DOHH2 (cell line): ENCODE measurements around the gene AGBL5.

ENCODE experiments used
- H3F3A ChIP-seq: fragments of 200-600 bp; sonication (generic), shearing (Covaris generic); 2 replicates; pipeline ENCODE4 v1.6.0; 2016; ENCODE audit warnings: antibody characterized with exemption, mild to moderate bottlenecking; ENCODE audit not compliant: control insufficient read depth, insufficient read depth
- H3K27ac ChIP-seq: fragments of 200-600 bp; sonication (generic); 2 replicates; pipeline ENCODE4 v1.5.1; 2014; ENCODE audit warnings: low read depth, mild to moderate bottlenecking, low read length, moderate library complexity
- H3K27me3 ChIP-seq: fragments of 200-600 bp; sonication (generic); 2 replicates; pipeline ENCODE4 v1.6.1; 2014; ENCODE audit warnings: mild to moderate bottlenecking, low read length, mixed read lengths; ENCODE audit not compliant: control insufficient read depth
- H3K36me3 ChIP-seq: fragments of 200-600 bp; sonication (generic); 2 replicates; pipeline ENCODE4 v1.6.1; 2014; ENCODE audit warnings: mild to moderate bottlenecking, low read length, moderate library complexity, mixed read lengths; ENCODE audit not compliant: control insufficient read depth
- H3K4me1 ChIP-seq: fragments of 200-600 bp; sonication (generic); 2 replicates; pipeline ENCODE4 v1.6.1; 2014; ENCODE audit warnings: mild to moderate bottlenecking, low read length, mixed read lengths; ENCODE audit not compliant: control insufficient read depth
- H3K4me2 ChIP-seq: fragments of 200-600 bp; sonication (generic); 2 replicates; pipeline ENCODE4 v1.6.0; 2014; ENCODE audit warnings: mild to moderate bottlenecking, low read length, moderate library complexity
- H3K4me3 ChIP-seq: fragments of 200-600 bp; sonication (generic); 2 replicates; pipeline ENCODE4 v1.5.1; 2014; ENCODE audit warnings: mild to moderate bottlenecking, low read length, mixed read lengths
- H3K79me2 ChIP-seq: fragments of 200-600 bp; sonication (generic); 2 replicates; pipeline ENCODE4 v1.6.1; 2014; ENCODE audit warnings: mild to moderate bottlenecking, low read length, mixed read lengths; ENCODE audit not compliant: control insufficient read depth
- H3K9me2 ChIP-seq: fragments of 200-600 bp; sonication (generic); replicated peaks from 2 replicates; pipeline ENCODE4 v1.6.1; 2014; ENCODE audit warnings: mild to moderate bottlenecking, low read length, mixed read lengths; ENCODE audit not compliant: control insufficient read depth
- H3K9me3 ChIP-seq: fragments of 200-600 bp; sonication (generic); 2 replicates; pipeline ENCODE4 v1.6.1; 2014; ENCODE audit warnings: antibody characterized with exemption, low read length, mixed read lengths; ENCODE audit not compliant: control insufficient read depth, insufficient read depth
- H4K20me1 ChIP-seq: fragments of 200-600 bp; sonication (generic); 2 replicates; pipeline ENCODE4 v1.6.0; 2014; ENCODE audit warnings: low read depth, mild to moderate bottlenecking, antibody characterized with exemption, low read length, moderate library complexity; ENCODE audit not compliant: control insufficient read depth, insufficient read depth
- EZH2phosphoT487 ChIP-seq: fragments of 200-600 bp; sonication (generic); IDR thresholded peaks from 2 replicates; pipeline ENCODE4 v1.6.1; 2017; ENCODE audit warnings: borderline replicate concordance, mild to moderate bottlenecking, antibody characterized with exemption, low read length, moderate library complexity, mixed read lengths
- TF ChIP-seq, protein P1 (sequence below): fragments of 200-600 bp; sonication (generic); IDR thresholded peaks from one replicate; pipeline ENCODE4 v1.5.1; 2014; ENCODE audit warnings: antibody characterized with exemption, mild to moderate bottlenecking, low read depth, low read length; ENCODE audit not compliant: poor library complexity, severe bottlenecking

The AGBL5 gene

DNA sequence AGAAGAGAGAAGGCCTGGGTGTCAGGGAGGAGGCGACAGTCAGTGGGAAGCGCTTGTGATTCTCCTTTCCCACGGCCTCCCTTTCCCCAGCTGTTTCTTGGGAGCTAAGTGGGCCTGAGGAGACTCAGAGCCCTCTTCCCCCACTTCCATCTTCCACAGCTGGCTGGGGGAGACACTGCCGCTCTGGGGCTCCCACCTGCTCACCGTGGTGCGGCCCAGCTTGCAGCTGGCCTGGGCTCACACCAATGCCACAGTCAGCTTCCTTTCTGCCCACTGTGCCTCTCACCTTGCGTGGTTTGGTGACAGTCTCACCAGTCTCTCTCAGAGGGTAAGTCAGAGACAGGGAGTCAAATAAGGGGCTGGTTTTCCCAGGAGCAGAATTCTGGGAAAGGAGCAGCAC lies 11.6 kb upstream of the AGBL5 start:
- Histone ChIP-seq H3K4me2 (no peak overlapping the region), H3K4me1 (peaks cover 24% of the 10 kb centered on the region), H3F3A (peaks cover 6% of the 10 kb centered on the region; the same call in 1 of the 2 replicates), H3K9me2 (no peaks in the 10 kb centered on the region), H3K36me3 (peaks cover 77% of the 10 kb centered on the region), H3K9me3 (no peaks in the 10 kb centered on the region), H4K20me1 (no peaks in the 10 kb centered on the region), H3K27ac (no peak overlapping the region), H3K79me2 (peaks cover 6% of the 10 kb centered on the region), H3K27me3 (no peaks in the 10 kb centered on the region), H3K4me3 (no peak overlapping the region)
- TF ChIP-seq, protein P1, sequence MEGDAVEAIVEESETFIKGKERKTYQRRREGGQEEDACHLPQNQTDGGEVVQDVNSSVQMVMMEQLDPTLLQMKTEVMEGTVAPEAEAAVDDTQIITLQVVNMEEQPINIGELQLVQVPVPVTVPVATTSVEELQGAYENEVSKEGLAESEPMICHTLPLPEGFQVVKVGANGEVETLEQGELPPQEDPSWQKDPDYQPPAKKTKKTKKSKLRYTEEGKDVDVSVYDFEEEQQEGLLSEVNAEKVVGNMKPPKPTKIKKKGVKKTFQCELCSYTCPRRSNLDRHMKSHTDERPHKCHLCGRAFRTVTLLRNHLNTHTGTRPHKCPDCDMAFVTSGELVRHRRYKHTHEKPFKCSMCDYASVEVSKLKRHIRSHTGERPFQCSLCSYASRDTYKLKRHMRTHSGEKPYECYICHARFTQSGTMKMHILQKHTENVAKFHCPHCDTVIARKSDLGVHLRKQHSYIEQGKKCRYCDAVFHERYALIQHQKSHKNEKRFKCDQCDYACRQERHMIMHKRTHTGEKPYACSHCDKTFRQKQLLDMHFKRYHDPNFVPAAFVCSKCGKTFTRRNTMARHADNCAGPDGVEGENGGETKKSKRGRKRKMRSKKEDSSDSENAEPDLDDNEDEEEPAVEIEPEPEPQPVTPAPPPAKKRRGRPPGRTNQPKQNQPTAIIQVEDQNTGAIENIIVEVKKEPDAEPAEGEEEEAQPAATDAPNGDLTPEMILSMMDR = no peak
- no peak for TF ChIP-seq EZH2phosphoT487

DNA sequence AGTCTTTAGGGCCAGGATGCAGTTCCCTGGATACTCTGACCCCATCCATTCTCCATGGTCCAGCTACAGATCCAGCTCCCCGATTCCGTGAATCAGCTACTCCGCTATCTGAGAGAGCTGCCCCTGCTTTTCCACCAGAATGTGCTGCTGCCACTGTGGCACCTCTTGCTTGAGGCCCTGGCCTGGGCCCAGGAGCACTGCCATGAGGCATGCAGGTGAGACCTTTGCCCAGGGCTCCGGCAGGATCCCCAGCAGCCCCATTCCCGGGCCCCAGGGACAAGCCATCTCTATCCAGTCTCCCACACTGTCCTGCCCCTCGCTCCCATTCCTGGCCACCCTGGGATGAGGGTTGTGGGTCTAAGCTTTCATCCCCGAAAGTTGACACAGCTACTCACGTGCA lies 11.2 kb upstream of the AGBL5 start:
- Histone ChIP-seq H3K36me3 (peaks cover 73% of the 10 kb centered on the region), H4K20me1 (no peaks in the 10 kb centered on the region), H3K4me1 (peaks cover 24% of the 10 kb centered on the region), H3F3A (peaks cover 8% of the 10 kb centered on the region), H3K27me3 (no peaks in the 10 kb centered on the region), H3K9me3 (no peaks in the 10 kb centered on the region), H3K4me2 (no peak overlapping the region), H3K79me2 (peaks cover 2% of the 10 kb centered on the region; the same call in 1 of the 2 replicates), H3K27ac (no peak overlapping the region), H3K9me2 (no peaks in the 10 kb centered on the region), H3K4me3 (no peak overlapping the region)
- TF ChIP-seq, protein P1 = no peak
- TF ChIP-seq EZH2phosphoT487 = no peak

DNA sequence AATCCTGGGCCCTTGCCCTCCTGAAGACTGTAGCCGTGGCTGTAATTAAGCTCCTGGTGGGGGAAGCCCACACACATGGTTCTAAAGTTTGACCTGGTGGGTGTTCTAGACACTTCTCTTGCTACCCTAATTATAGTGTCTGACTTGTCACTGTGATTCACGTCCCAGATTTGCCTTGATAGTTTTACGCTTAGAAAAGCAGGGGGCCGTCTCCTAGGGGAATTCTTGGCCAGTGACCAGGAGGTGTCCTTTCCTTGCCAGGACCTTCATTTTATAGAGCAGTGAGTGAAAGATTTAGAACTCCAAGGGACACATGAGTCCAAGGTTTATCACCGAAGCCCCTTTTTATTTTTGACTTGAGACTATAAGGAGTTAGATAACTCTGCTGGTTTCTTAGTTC lies 9.7 kb upstream of the AGBL5 start:
- Histone ChIP-seq H4K20me1 (no peaks in the 10 kb centered on the region), H3K4me1 (peaks cover 24% of the 10 kb centered on the region), H3K9me3 (no peaks in the 10 kb centered on the region), H3K9me2 (no peaks in the 10 kb centered on the region), H3K4me3 (0 out of 2 replicates have a peak overlapping the region, but pooled peaks have one; percentile 11), H3F3A (peaks cover 11% of the 10 kb centered on the region), H3K27me3 (no peaks in the 10 kb centered on the region), H3K4me2 (peak overlapping the region; percentile 38), H3K79me2 (no peaks in the 10 kb centered on the region), H3K27ac (peak overlapping the region; percentile 52), H3K36me3 (peaks cover 58% of the 10 kb centered on the region)
- TF ChIP-seq EZH2phosphoT487 = no peak
- TF ChIP-seq, protein P1 = no peak
